OCI-LY7 (cell line): Measurements from ENCODE around the gene WT1.

Source experiments
- EZH2phosphoT487 ChIP-seq: fragments of 200-600 bp; sonication (generic); IDR thresholded peaks from 2 replicates; pipeline ENCODE4 v1.6.1; 2018; ENCODE audit warnings: low read depth, borderline replicate concordance, mild to moderate bottlenecking, mixed run types, antibody characterized with exemption, low read length, moderate library complexity, mixed read lengths
- TF ChIP-seq, protein P1 (sequence below): fragments of 200-600 bp; sonication (generic); conservative IDR thresholded peaks from 2 replicates; pipeline ENCODE4 v1.5.1; 2014; ENCODE audit warnings: mild to moderate bottlenecking, antibody characterized with exemption, low read length, moderate library complexity, mixed read lengths

DNA sequence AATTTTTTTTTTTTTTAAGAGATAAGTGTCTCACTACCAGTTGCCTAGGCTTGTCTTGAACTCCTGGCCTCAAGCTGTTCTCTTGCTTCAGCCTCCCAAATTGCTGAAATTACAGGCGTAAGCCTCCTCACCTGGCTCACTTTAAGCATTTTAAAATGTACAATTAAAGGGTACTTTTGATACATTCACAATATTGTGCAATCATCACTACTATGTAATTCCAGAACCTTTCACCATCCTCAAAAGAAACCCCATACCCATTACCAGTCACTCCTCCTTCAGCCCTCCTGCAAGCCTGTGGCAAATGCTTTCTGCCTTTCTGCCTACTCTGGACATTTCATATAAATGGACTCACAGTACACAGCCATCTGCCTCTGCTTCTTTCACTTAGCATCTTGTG is 34.5 kb upstream of the WT1 start:
- TF ChIP-seq, protein P1, sequence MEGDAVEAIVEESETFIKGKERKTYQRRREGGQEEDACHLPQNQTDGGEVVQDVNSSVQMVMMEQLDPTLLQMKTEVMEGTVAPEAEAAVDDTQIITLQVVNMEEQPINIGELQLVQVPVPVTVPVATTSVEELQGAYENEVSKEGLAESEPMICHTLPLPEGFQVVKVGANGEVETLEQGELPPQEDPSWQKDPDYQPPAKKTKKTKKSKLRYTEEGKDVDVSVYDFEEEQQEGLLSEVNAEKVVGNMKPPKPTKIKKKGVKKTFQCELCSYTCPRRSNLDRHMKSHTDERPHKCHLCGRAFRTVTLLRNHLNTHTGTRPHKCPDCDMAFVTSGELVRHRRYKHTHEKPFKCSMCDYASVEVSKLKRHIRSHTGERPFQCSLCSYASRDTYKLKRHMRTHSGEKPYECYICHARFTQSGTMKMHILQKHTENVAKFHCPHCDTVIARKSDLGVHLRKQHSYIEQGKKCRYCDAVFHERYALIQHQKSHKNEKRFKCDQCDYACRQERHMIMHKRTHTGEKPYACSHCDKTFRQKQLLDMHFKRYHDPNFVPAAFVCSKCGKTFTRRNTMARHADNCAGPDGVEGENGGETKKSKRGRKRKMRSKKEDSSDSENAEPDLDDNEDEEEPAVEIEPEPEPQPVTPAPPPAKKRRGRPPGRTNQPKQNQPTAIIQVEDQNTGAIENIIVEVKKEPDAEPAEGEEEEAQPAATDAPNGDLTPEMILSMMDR: no peak
- no peak for TF ChIP-seq EZH2phosphoT487
